ENCODE results near the gene SIRT6.

The SIRT6 gene

GRCh38 chr19:4178990-4179389, 3.4 kb downstream of the SIRT6 start:
- H3K27ac ChIP-seq, result no peak overlapping the region
- no peak for TF ChIP-seq CTCF (conservative IDR thresholded peaks at IDR 0.05)

GRCh38 chr19:4177146-4177545, 5.2 kb downstream of the SIRT6 start:
- no peak for TF ChIP-seq CTCF (conservative IDR thresholded peaks at IDR 0.05)
- no peak overlapping the region for H3K27ac ChIP-seq

- no peak for TF ChIP-seq CTCF (conservative IDR thresholded peaks at IDR 0.05)
- H3K27ac ChIP-seq, result no peak overlapping the region
These were observed 6.8 kb downstream of the SIRT6 start for GRCh38 chr19:4175669-4175931.

GRCh38 chr19:4174895-4175668, 7.3 kb downstream of the SIRT6 start:
- H3K27ac ChIP-seq, result no peak overlapping the region
- TF ChIP-seq CTCF (conservative IDR thresholded peaks at IDR 0.05), result no peak

- TF ChIP-seq CTCF (conservative IDR thresholded peaks at IDR 0.05), result no peak
These were observed 8.0 kb downstream of the SIRT6 start for GRCh38 chr19:4174213-4174894.

GRCh38 chr19:4173479-4174212, 8.7 kb downstream of the SIRT6 start:
- no peak for TF ChIP-seq CTCF (conservative IDR thresholded peaks at IDR 0.05)
- H3K27ac ChIP-seq, result no peak overlapping the region

More at GRCh38 chr19:4174213-4174894, 8.0 kb downstream of the SIRT6 start:
- no peak overlapping the region for H3K27ac ChIP-seq

GRCh38 chr19:4172861-4173473, 9.4 kb downstream of the SIRT6 start:
- TF ChIP-seq CTCF (conservative IDR thresholded peaks at IDR 0.05), result no peak

More at GRCh38 chr19:4172861-4173473, 9.4 kb downstream of the SIRT6 start:
- no peak overlapping the region for H3K27ac ChIP-seq
